Frontal cortex (tissue), 4 donors: Measurements from ENCODE around the gene ZNF467. TPM values are rescaled to one million over a fixed set of nuclear protein-coding genes. Genes with fewer than 3 reads are reported as not detected.
A peak's percentile ranks its signal among the peaks of the same experiment; 100 is the strongest.

Experiments used
- DNase-seq, 2 donors: peaks; one replicate each; pipeline ENCODE4 v3.0.0; 2012; ENCODE audit warnings: low spot score in 2 of 2
- FAIRE-seq: peaks from 2 replicates; lab custom pipeline; 2012; peaks lifted over from hg19 to GRCh38; lab: Jason Lieb, UNC
- total RNA-seq: library from RNA; depleted of rRNA; stranded (reverse); fragments of >200 nt; gene quantifications from one replicate; pipeline ENCODE4 v1.2.3, GENCODE V29; 2014
- donor health status: control.
- donor health status: control.
- donor health status: control.

ZNF467 gene, protein sequence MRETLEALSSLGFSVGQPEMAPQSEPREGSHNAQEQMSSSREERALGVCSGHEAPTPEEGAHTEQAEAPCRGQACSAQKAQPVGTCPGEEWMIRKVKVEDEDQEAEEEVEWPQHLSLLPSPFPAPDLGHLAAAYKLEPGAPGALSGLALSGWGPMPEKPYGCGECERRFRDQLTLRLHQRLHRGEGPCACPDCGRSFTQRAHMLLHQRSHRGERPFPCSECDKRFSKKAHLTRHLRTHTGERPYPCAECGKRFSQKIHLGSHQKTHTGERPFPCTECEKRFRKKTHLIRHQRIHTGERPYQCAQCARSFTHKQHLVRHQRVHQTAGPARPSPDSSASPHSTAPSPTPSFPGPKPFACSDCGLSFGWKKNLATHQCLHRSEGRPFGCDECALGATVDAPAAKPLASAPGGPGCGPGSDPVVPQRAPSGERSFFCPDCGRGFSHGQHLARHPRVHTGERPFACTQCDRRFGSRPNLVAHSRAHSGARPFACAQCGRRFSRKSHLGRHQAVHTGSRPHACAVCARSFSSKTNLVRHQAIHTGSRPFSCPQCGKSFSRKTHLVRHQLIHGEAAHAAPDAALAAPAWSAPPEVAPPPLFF
- total RNA-seq = 1.6 TPM

- DNase-seq (peak in 1 of 2 donors; percentile 65), FAIRE-seq (no peak)
Measured at GRCh38 chr7:149773446-149774236, at the start of gene ZNF467. TSS of gene ZNF467 (minus strand) at chr7:149773588. CDS start at chr7:149771032, 2,556 bp downstream.

- DNase-seq = no peak
- no peak for FAIRE-seq
Measured at GRCh38 chr7:149822353-149822943, 49.1 kb upstream of the ZNF467 start.

GRCh38 chr7:149821191-149822148 lies 48.1 kb upstream of the ZNF467 start:
- FAIRE-seq = no peak
- no peak for DNase-seq

GRCh38 chr7:149820622-149821190 lies 47.3 kb upstream of the ZNF467 start:
- FAIRE-seq (no peak), DNase-seq (no peak)

DNA sequence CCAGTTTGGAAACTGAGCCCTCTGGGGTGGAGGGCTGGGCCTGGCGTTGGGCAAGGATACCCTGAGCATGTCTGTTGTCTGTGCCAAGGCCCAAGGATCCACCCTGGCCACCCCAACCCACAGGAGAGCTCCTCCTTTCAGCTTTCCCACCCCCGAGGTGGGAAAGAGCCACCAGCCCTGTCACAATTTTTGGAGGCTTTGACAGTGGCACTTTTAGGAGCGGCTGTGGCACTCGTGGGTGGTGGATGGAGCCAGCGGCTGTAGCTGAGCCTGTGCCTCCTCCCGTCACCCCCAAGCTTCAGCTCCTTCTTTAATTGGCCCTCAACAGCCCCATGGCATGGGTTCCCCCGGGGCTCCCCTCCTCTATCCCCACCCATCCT lies 46.6 kb upstream of the ZNF467 start:
- DNase-seq = no peak
- FAIRE-seq = no peak

- no peak for FAIRE-seq
- no peak for DNase-seq
Measured at GRCh38 chr7:149819141-149819960, 46.0 kb upstream of the ZNF467 start.

DNA sequence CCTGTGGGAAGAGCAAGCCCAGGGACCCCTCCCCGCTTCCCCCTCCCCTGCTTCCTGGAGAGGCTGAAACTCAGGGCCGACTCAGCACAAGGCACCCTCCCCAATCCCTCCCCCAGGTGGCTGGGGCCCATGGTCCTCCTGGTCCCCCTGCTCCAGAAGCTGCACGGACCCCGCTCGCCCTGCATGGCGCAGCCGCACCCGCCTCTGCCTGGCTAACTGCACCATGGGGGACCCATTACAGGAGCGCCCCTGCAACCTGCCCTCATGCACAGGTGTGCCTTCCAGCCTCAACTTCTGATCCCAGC lies 45.1 kb upstream of the ZNF467 start:
- FAIRE-seq (no peak), DNase-seq (no peak)

- FAIRE-seq (no peak), DNase-seq (no peak)
Measured at GRCh38 chr7:149817836-149818535, 44.6 kb upstream of the ZNF467 start.

GRCh38 chr7:149817301-149817771 lies 43.9 kb upstream of the ZNF467 start:
- DNase-seq = no peak
- no peak for FAIRE-seq

- DNase-seq (no peak), FAIRE-seq (no peak)
Measured at GRCh38 chr7:149816794-149817193, 43.4 kb upstream of the ZNF467 start.

DNA sequence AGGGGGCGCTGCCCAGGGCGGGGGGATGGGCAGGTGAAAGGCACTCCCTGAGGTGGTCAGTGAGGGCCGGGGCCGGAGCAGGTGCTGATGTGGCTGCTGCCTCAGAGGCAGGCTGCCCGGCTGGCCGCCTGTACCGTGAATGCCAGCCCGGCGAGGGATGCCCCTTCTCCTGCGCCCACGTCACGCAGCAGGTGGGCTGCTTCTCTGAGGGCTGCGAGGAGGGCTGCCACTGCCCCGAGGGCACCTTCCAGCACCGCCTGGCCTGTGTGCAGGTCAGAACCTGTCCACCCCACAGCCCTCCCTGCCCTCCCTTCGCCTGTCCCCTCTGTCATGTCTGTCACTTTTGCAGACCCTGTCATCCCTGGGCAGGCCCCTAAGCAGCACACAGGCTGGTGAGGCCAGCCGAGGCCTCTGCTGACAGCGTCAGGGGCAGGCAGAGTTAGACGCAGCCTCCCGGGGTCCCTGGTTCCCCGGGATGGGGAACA lies 42.9 kb upstream of the ZNF467 start:
- FAIRE-seq (no peak), DNase-seq (no peak)

- DNase-seq (no peak), FAIRE-seq (no peak)
Measured at GRCh38 chr7:149815661-149816266, 42.4 kb upstream of the ZNF467 start.

GRCh38 chr7:149815121-149815520 lies 41.7 kb upstream of the ZNF467 start:
- FAIRE-seq (no peak), DNase-seq (no peak)

DNA sequence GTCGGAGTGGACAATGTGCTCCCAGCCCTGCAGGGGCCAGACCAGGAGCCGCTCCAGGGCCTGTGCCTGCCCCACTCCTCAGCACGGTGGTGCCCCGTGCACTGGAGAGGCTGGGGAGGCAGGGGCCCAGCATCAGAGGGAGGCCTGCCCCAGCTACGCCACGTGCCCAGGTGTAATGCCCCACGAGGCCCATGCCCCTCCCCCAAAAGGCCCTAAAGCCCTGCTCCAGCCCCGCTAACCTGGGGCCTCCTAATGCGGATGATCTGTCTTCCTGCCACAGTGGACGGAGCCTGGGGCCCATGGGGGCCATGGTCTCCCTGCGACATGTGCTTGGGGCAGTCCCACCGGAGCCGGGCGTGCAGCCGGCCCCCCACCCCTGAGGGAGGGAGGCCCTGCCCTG lies 41.1 kb upstream of the ZNF467 start:
- DNase-seq (no peak), FAIRE-seq (no peak)

DNA sequence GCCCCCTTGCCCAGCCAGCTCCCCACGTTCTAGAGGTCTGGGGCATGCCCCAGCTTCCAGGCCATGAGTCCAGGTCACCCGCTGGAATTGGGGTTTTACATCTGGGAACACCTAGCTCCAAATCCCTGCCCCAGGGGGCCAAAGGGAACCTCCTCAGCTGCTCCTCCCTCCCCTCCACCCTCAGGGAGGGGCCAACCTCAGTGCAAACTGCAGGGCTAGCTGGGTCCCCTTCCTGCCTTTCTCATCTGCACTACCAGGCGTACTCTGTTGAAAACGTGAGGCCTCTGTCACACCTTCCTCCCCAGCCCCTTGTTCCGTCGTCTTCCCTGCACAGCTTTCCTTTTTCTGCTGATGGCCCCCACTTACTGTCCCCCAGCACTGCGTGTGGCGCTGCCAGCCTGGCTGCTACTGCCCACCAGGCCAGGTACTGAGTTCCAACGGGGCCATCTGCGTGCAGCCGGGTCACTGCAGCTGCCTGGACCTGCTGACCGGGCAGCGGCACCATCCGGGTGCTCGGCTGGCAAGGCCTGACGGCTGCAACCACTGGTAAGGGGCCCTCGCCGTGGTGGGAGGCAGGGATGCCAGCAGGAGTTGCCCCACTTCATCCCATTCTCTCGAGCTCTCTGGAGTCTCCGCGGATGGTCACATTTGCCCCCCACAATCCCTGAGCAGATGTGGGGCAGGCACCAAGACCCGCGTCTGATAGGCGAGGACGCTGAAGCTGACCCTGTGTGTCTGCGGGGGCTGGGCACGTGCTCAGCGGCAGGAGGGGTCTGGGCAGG lies 40.1 kb upstream of the ZNF467 start:
- FAIRE-seq = no peak
- no peak for DNase-seq

DNA sequence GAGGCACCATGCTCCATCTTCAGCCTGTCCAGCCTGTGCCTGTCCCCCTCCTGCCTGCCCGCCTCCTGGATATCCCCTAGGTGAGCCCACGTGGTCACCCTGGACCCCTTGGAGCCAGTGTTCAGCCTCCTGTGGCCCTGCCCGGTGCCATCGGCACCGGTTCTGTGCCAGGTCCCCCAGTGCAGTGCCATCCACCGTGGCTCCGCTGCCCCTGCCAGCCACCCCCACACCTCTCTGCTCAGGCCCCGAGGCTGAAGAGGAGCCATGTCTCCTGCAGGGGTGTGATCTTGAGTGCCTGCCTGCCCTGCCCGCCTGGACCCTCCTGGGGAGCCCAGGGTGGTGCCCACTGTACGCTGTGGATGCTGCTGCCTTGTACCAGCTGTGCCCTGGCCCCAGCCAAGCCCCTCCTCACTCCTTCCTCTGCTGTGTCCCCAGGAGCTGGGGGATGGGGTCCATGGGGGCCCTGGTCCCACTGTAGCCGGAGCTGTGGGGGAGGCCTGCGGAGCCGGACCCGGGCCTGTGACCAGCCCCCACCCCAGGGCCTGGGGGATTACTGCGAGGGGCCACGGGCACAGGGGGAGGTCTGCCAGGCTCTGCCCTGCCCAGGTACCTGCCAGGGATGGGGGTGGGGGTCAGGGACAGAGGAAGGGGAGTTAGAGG lies 38.6 kb upstream of the ZNF467 start:
- DNase-seq (no peak), FAIRE-seq (no peak)
